Type B pancreatic cell (in vitro differentiated cells): ENCODE results near the gene OXER1. TPM values are rescaled to one million over a fixed set of nuclear protein-coding genes. Genes with fewer than 3 reads are reported as not detected.

Experiments
- DNase-seq: peaks from one replicate; pipeline ENCODE4 v3.0.0; 2021; ENCODE audit warnings: mixed read lengths; ENCODE audit not compliant: unreplicated experiment; ENCODE audit errors: extremely low spot score
- H3K27ac Mint-ChIP-seq: 2 replicates; pipeline ENCODE4 v1.8.0; 2021; ENCODE audit warnings: mild to moderate bottlenecking, mixed read lengths
- H3K27me3 Mint-ChIP-seq: 2 replicates; pipeline ENCODE4 v1.8.0; 2021; ENCODE audit warnings: mixed read lengths
- H3K36me3 Mint-ChIP-seq: 2 replicates; pipeline ENCODE4 v1.8.0; 2021; ENCODE audit warnings: mixed read lengths
- H3K4me1 Mint-ChIP-seq: one replicate; pipeline ENCODE4 v1.8.0; 2021; ENCODE audit warnings: mixed read lengths; ENCODE audit not compliant: unreplicated experiment
- H3K4me3 Mint-ChIP-seq: 2 replicates; pipeline ENCODE4 v1.8.0; 2021; ENCODE audit warnings: mild to moderate bottlenecking, mixed read lengths
- H3K9me3 Mint-ChIP-seq: 2 replicates; pipeline ENCODE4 v1.8.0; 2021; ENCODE audit warnings: mixed read lengths
- CTCF ChIP-seq: fragments of 200-600 bp; sonication (generic); conservative IDR thresholded peaks from 2 replicates; pipeline ENCODE4 v1.5.0; 2021; ENCODE audit warnings: antibody characterized with exemption, mild to moderate bottlenecking
- total RNA-seq: library from RNA; stranded (reverse); gene quantifications from 2 replicates; pipeline ENCODE4 v1.2.1, GENCODE V29; 2021; ENCODE audit warnings: low replicate concordance

OXER1 gene
- total RNA-seq, 1 donor from 2014 or later = 2.8 TPM

- DNase-seq = no peak
- peak overlapping the region; percentile 67 for H3K27ac Mint-ChIP-seq
- TF ChIP-seq CTCF = no peak
- peaks cover 32% of the 10 kb centered on the region for H3K4me1 Mint-ChIP-seq
- peak overlapping the region; percentile 88 for H3K4me3 Mint-ChIP-seq
- peaks cover 5% of the 10 kb centered on the region for H3K36me3 Mint-ChIP-seq
- H3K27me3 Mint-ChIP-seq = peaks cover 9% of the 10 kb centered on the region
- no peaks in the 10 kb centered on the region for H3K9me3 Mint-ChIP-seq
These were observed 29.7 kb upstream of the OXER1 start for GRCh38 chr2:42793334-42794270.

- no peaks in the 10 kb centered on the region for H3K9me3 Mint-ChIP-seq
- DNase-seq = no peak
- H3K27ac Mint-ChIP-seq = peak within 1 kb of the TSS; percentile 68
- H3K4me3 Mint-ChIP-seq = peak within 1 kb of the TSS; percentile 88
- peaks cover 9% of the 10 kb centered on the region for H3K27me3 Mint-ChIP-seq
- H3K4me1 Mint-ChIP-seq = peaks cover 35% of the 10 kb centered on the region
- peaks cover 5% of the 10 kb centered on the region for H3K36me3 Mint-ChIP-seq
- peak; percentile 56 for TF ChIP-seq CTCF
These were observed 28.8 kb upstream of the OXER1 start, which contains the start of gene HAAO for GRCh38 chr2:42792583-42793333. HAAO (minus strand) TSS chr2:42792583; CDS start chr2:42792536, 47 bp downstream.

GRCh38 chr2:42792087-42792582, 28.2 kb upstream of the OXER1 start:
- Mint-ChIP-seq H3K27me3 (peaks cover 9% of the 10 kb centered on the region), H3K9me3 (no peaks in the 10 kb centered on the region), H3K27ac (peak overlapping the region; percentile 68), H3K4me1 (peaks cover 35% of the 10 kb centered on the region), H3K36me3 (peaks cover 5% of the 10 kb centered on the region), H3K4me3 (peak overlapping the region; percentile 88)
- TF ChIP-seq CTCF = no peak
- DNase-seq = no peak

GRCh38 chr2:42791606-42792005, 27.7 kb upstream of the OXER1 start:
- no peak for TF ChIP-seq CTCF
- DNase-seq = no peak
- H3K9me3 Mint-ChIP-seq = no peaks in the 10 kb centered on the region
- peak overlapping the region; percentile 53 for H3K27ac Mint-ChIP-seq
- H3K4me1 Mint-ChIP-seq = peaks cover 35% of the 10 kb centered on the region
- H3K36me3 Mint-ChIP-seq = peaks cover 5% of the 10 kb centered on the region
- H3K4me3 Mint-ChIP-seq = peak overlapping the region; percentile 88
- H3K27me3 Mint-ChIP-seq = peaks cover 9% of the 10 kb centered on the region

GRCh38 chr2:42789751-42790150, 25.8 kb upstream of the OXER1 start:
- Mint-ChIP-seq H3K4me3 (peak overlapping the region; percentile 48), H3K4me1 (peaks cover 37% of the 10 kb centered on the region), H3K27me3 (peaks cover 9% of the 10 kb centered on the region), H3K27ac (no peak overlapping the region), H3K9me3 (no peaks in the 10 kb centered on the region), H3K36me3 (peaks cover 5% of the 10 kb centered on the region)
- TF ChIP-seq CTCF = no peak
- DNase-seq = no peak
